HG02759 (cell line): ENCODE results near the gene PPP2R2C.

ENCODE experiments used
- ATAC-seq: cut with Tn5 transposase; IDR thresholded peaks from one replicate; pipeline ENCODE4 v1.9.1; 2021; ENCODE audit warnings: mild to moderate bottlenecking, moderate library complexity; ENCODE audit not compliant: unreplicated experiment

The PPP2R2C gene

DNA sequence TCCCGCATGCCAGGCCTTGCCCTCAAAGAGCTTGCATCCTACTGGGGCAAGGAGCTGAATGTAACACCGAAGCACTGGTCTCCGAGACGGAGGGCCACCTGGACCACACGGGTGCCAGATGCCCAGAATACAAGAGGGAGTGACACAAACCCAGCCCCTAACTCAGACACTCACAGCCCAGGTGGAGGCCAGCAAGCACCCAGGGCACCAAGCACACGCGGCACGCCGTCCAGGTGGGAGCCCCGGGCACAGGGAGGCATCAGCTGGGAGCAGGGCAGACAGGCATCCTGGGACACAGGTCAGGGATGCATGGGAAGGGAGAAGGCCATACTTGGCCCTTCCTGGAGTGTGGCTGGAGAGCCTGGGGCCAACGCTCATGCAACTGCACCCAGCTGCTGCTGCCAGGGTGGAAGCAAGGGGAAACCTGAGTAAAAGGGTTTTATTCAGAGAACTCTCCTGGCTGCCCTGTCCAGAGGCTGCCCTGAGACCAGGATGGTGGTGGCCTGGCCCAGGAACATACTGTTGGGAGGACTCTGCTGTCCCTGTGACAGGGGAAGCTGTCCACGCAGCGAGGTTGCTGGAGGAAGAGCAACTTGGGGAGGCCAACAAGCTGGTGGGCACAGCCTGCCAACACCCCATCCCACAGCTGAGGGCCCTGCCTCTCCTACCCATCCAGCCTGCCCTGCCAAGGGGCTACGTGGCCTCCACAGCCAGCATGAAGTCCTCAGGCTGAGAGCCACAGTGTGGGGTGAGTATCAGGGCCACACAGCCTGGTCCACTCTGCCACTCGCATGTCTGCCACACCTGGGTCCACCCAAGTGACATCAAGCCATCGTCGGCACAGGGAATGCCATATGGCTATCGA lies 22.2 kb upstream of the PPP2R2C start:
- no peak for ATAC-seq

DNA sequence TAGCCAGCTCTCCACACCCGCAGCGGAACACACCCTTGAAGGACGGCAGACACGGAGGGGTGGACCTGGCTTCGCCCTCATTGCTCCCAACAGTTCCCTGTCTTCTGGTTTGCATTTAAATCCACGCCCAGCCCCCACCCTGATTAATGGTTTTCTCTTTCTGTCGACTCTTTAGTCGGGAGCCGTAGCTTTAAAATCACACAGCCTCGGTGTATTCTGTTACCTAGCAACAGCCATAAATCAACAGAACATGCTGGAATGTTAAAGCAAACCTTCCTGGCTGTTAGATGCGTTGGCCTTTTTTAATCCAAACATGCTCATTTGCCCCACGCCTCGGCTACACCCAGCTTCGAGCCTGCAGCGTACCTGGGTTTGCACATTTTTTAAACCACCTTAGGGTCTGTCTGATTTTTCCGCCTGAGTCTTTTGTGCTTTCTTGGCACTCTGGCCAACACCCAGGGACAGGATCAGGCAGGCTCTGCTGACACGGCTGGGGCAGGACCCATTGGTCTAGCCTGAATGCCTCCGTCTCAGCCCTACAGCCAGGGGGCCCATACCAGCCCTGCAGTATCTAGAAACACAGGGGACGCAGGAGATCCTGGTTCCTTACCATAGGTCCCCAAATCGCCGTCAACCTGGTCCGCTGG lies 21.4 kb upstream of the PPP2R2C start:
- no peak for ATAC-seq

DNA sequence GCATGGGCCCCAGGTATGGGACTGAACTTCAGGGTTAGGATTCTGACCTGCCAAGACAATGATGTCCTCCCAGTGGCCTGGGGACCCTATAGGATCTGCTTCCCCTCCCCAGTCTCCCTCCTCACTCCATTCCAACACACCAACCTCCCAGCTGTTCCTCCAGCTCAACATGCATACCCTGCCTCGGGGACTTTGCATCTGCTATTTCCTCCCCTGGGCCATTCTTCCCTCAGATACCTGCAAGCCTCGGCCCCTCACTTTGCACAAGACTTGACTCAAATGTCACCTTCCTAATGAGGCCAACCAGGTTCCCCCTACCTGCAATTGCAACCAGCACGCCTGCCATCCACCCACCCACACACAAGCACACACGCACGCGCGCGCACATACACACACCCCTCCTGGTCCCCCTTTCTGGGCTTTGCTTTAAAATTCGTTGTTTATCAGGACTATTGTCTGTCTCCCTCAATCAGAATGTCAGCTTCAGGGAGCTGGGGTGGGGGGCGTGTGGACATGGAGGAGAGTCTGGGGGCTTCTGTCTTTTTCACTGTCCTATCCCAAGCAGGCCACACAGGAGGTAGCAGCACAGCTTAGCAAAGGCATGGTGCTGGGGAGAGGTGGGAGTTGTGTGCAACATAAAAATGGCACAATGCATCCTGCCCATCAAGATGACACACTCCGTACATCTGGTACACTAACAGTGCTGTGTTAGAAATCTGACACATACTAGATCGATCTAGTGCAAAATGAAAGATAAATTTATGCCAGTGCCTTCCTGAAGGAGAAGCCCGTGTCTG lies 20.6 kb upstream of the PPP2R2C start:
- ATAC-seq: no peak

DNA sequence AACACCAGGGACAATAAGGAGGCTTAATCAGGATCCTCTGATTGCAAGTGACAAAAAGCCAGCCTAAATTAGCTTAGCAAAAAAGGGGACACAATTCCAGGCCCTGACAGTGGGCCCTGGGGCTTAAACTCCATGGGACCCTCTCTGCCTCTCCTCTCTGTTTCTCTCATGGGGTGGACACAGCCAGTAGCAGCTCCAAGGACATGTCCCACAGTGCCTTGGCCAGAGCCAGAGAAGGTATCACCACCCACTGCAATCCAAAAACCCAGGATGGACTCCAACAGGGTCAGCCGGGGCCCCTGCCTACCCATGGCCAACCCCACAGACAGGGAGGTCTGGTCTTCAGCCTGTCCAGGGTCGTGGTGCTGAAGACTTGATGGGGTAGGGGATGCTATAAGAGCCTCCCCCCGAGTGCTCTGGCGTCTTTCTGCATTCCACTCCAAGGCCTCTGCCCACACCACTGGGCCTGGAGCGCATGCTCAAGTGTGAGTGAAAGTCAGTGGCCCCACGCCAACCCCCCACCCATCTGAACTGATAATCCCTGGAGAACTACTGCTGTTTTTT lies 19.7 kb upstream of the PPP2R2C start:
- ATAC-seq: no peak

DNA sequence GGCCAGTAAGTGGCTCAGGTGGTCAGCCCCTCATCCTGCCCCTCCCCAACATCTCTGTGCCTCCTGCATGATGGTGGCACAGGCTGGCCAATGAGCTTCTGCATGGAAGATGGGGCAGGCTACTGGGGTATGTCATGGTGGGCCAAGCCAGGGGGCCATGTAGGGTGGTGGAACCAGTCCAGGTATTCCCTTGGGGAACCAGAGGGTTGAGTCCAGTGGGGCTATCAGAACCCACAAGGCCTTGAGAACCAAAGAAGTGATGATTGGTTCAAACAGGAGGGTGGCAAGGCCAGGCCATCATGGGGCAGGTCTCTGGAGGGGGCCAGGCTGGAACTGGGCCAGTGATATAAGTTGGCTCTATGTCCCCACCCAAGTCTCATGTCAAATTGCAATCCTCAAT lies 18.8 kb upstream of the PPP2R2C start:
- no peak for ATAC-seq

DNA sequence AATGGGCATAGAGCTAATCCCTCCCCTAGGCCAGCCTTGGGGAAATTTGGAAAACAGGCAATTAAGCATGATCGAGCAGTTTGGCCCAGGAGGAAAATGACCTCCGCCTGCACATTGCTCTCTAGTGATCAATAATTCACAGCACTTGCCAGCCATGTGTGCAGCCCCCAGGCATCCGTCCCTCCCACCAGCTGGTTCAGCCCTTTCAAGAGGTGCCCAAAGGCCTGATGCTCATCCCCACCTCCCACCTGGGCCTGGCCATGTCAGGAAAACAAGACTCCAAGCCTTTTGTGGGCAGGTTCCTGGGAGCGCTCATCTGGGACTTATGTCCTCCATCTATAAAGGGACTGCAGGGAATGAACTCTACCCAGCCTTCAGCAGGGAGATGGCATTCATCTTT lies 17.5 kb upstream of the PPP2R2C start:
- no peak for ATAC-seq

DNA sequence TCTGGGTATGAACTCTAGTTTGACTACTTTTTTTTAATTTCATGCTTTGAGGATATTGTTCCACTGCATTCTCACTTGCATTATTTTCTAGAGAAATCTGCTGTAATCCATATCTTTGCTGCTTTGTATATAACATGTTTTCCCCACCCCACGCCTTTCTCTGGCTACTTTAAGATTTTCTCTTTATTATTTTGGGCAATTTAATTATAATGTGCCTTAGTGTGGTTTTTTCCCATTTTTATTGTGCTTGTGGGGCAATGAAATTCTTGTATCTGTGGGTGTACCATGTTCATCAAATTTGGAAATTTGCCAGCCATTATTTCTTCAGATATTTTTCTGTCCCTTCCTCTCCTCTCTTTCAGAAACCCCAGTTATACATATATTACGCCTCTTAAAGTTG lies 15.1 kb upstream of the PPP2R2C start:
- no peak for ATAC-seq

DNA sequence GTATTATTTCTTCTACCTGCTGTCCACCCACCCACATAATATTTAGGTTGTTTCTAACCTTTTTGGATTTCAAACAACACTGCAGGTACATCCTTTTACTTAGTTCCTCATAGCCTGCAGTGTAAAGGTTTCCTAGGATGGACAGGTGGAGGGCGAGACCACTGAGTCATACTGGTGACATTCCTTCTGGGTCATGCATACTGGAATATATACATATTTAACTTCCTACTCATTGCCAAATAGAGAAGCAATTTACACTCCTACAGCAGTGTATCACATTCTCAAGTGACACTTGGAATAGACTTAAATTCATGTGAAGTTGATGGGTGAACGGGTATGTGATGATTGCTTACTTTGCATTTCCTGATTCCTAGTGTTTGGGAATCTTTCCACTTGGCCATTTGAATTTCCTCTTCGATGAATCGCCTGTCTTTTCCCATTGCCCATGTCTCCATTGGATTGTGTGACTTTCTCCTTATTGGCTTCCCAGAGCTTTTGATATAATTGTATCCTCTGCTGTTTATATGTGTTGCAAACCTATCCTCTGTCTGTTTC lies 8.2 kb upstream of the PPP2R2C start:
- no peak for ATAC-seq

DNA sequence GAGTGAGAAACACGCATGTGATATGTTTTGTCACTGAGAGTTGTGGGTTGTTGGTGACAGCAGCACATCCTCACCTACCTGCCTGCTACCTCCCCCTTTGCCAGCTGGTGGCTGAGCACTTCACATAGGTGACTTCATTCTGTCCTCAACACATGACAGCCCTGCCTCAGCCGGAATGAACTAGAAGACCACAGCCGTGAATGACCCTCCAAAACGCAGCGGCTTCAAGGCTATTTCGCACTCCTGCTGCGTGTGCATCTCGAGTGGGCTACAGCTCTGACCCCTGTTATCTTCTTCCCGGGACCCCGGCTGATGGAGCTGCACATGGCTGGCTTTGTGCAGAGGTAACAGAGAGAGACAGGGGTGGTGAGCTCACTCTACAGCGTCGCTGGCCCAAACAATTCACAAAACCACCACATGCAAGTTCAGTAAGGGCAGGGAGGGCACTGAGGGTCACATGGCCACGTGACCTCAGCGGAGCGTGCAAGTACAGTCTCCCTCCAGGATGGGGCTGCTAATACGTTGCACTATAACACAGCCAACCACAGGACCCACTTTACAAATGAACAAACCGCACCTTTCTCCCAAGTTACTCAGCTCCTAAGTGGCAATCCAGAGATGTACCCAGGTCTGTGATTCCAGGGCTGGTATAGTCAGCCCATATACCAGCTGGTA lies 6.3 kb upstream of the PPP2R2C start:
- no peak for ATAC-seq

DNA sequence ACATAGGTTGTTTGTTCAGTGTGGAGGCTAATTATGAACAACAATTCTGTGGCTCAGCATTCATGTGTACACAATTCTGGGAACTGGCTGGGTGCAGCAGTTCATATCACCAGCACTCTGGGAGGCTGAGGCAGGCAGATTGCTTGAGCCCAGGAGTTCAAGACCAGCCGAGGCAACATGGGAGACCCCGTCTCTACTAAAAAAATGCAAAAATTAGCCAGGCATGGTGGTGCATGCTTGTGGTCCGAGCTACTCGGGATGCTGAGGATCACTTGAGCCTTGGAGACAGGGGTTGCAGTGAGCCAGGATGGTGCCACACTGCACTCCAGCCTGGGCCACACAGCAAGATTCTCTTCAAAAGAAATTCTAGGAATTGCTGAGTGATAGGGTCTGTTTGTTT lies 4.5 kb upstream of the PPP2R2C start:
- no peak for ATAC-seq

DNA sequence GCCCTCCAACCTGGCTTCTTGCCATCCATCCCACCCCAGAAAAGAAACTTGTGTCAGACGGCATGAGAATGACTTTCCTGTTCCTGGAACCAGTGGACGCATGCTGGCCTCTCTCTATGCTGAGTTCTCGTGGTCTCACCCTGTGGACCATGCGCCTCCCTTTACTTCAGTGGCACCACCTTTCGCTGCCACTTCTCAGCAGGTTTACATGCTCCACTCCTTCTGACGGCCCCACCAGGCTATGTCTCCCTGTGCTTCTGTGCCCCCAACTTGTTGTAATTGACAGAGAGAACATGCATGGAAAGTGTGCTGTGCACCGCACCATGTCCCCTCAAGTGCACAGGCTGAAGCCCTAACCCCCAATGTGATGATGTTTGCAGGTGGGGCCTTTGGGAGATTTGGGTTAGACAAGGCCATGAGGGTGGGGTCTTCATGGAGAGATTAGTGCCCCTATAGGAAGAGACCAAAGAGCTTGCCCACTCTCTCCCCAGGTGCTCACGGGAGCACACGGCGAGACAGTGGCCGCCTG lies 3.1 kb upstream of the PPP2R2C start:
- ATAC-seq: no peak

DNA sequence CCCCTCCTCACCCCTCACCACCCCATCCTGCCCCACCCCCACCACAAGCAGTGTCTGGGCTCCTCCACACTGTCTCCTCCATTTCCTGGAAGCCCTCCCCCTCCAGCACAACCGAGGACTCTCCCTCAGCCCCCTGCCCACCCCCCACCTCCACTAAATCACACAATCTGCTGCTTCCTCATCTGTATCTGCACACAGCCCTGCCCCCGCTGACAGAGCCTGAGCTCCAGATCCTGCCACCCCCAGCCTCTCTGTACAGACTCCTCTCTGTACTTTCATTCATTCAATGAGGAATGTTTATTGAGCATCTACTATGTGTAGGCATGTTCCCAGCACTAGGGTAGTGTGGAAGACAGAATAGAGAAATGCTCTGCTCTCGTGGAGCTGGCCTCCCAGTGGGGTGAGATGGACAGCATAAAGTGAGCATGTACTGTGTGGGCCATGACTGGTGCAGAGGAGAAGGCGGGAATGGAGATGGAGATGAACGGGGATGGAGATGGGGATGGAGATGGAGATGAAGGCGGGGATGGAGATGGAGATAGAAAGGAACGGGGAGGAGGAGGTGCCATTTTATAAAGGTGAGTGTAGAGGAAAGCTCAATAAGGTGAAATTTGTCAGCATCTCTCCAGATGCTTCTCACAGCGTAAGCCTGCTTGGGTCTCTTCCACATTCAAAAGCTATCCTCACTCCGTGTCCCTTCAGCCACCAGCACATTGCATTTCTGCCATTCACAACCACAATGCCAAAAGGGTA lies 2.5 kb upstream of the PPP2R2C start:
- no peak for ATAC-seq

DNA sequence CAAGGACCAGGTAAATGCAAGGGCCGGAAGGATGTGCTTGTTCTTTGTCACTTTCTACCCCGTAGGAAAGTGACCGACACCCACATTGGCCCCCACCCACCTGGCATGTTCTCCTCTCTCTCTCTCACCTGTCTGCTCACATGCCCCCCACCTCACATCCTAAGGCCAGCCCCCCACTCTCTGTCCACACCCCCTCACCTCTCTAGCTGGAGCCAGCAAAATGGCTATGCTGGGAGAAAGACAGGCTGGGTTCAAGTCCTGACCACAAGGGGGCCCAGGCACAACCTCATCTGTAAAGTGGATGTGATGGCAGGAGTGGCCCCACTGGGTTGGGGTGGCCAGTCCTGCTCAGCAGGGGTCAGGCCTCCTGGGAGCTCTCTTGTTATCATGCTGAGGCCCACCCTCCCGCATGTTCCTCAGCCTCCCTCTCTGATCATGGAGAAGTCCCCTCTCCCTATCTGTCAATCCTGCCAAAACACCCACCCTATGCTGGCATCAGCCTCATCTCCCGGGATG lies 1.7 kb upstream of the PPP2R2C start:
- ATAC-seq: no peak

DNA sequence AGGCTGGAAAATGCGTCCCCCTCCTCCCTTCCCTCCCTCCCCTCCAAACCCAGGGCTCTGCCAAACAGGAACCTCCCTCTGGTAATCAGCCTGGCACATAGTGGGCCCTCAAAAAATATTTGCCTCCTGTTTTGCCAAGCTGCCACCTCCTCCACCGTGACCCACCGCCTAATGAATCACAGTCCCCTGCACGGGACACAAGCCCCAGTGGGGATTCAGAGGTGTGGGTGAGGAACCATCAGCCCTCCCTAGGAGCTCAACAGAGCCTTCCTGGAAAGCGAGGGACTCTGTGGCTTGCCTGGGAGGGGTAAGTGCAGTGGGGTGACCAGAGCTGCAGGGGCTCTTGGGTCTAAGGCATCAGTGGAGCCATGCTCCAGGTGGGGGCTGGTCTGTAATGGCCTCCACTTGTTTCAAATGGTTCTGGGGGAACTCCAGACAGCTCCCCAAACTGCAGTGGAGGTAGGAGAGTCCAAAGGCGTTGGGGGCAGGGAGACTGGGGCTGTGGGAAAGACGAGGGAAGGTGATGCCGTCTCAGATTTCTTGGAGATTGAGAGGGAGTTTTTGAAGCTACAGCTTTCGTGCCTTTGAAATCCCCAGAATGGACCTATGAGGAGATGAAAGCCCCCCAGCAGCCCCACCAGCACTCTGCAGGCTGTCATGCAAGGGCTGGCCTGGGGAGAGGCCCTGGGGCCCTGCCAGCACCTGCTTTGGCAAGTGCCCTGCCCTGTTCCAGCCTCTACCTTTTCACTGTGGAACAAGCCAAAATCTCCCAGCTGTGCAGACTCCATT lies 1.0 kb upstream of the PPP2R2C start:
- ATAC-seq: no peak

DNA sequence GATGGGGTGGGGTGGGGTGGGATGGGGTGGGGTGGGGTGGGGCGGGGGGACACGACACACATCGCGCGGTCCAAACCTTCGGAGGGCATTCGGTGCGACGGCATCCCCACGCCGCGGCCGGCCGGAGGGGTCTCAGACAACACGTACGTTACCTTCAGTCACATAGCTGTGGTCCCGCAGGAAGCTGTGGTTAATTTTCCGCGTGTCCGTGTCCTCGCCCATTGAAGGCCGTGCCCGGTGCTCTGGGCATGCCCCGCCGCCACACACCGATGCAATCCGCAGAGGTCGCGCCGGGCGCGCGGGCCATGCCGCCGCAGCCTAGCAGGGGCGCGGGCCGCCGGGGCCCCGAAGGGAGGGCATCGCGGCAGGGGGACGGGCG lies 417 bp downstream of the PPP2R2C start:
- ATAC-seq: no peak

DNA sequence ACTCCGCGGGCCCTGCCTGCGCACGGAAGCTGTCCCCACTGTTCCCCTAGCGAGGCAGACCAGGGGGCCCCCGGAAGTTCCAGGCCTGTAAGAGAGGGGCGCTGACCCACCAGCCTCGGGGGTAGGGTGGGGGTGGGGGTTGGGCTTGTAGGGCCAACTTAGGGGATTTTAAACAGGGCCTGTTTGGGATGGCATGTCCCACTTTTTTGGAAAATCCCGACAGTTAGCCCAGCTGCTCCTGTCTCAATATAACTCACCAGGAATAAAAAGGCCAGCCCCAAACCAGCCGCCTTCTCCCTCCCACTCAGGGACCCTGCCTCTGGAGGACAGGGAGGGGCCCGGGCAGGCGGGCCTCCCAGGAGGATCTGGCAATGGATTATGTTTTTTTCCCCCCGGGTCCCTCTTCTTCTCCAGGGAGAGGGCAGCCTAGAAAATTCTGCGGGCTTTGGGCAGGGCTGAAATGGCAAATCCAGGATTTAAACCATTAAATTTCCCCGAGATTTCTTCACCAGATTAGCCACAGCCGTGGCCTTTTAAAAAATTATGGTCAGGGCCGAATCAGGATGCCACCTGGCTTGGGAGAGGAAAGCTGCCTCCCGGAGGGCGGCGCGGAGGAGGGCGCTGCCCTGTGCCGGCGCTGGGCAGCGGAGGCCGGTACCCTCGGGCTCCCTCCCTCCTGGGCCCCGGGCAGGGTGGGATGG lies 957 bp downstream of the PPP2R2C start:
- no peak for ATAC-seq

DNA sequence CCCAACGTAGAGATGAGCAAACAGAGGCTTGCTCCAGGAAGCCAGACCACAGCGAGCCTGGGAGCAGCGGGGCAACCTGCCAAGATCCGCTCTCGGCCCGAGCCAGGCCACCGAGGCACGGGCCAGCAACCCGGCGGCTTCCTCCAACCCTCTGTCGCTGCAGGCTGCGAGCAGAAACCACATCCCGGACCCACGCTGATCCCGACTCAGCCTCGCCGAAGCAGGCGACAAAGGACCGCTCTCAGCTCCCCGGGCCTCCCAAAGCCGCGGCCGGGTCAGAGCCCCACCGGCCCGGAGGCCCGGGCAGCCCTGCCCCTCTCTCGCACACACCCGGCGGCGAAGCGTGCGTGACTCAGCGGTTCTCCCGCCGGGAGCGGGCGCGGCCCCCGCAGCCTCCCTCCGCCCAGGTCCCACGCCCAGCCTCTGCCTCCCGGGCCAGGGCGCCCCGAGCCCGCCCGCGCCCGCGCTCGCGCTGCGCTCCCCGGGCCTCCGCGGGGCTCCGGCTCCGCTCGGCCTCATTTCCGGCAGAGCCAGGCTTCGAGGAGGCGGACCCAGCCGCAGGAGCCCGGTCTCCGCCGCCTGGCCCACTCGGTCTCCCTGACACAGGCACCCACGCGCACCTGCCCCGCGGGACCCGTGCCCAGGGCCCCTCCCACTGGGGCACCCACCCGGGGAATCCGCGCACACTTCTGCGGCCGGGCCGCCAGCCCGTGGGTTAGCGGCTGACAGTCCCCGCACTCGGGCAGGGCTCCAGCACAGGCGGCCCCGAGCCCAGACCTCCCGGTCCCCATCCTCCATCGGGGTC lies 1.7 kb downstream of the PPP2R2C start:
- ATAC-seq: no peak
